ENCODE measurements around the gene SH2D4B. TPM values are rescaled to one million over a fixed set of nuclear protein-coding genes. Genes with fewer than 3 reads are reported as not detected.
A peak's percentile ranks its signal among the peaks of the same experiment; 100 is the strongest.

Gene SH2D4B
- total RNA-seq, 1 experiment from 2014 or later, result 0.07 TPM

DNA sequence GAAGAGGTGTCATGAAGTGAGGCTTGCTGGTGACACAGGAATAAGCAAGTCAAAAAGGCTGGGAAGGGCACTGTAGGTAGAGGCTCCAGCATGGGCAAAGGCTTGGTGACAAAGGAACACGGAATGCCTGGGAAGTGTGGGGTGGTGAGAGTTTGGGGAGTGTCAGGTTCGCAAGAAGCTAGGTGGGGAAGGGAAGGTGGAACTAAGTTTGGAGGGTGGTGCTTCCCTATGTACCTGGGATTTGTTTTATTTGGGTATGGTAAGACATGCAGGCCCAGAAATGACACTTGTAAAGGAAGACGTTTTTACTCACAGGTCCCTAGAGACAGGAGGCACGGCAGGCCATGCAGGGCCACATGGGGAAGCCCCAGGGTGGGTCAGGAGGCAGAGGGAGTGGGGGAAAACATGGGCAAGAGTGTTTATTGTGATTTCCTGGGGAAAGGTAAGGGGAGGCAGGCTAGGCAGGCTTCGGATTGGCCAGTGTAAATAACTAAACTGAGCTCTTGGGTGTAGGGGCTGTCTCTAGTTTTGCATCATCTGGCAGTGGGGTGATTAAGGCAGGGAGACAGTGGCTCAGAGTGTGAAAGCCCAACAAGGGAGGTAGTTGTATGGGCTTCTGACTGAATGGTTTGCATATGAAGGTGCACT is 52.1 kb downstream of the SH2D4B start:
- DNase-seq (ENCODE audit: low spot score), result no peak

DNA sequence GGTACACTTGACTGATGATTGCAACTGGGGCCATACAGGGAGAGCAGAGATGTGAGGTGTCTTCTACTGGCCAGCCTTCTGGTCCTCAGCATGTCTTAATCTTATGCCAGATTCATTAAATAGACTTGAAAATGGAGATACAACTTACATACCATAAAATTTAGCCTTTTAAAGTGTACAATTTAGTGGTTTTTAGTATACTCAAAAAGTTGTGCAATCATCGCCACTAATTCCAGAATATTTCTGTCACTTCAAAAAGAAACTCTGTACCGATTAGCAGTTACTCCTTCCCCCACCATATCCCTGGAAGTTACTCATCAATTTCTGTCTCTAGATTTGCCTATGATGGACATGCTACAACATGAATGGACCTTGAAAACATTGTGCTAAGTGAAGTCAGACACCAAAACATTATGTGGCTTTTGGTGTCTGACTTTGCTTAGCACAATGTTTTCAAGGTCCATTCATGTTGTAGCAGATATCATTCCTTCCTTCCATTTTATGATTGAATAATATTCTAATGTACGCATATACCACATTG is 53.0 kb downstream of the SH2D4B start:
- no peak for DNase-seq (ENCODE audit: low spot score)

DNA sequence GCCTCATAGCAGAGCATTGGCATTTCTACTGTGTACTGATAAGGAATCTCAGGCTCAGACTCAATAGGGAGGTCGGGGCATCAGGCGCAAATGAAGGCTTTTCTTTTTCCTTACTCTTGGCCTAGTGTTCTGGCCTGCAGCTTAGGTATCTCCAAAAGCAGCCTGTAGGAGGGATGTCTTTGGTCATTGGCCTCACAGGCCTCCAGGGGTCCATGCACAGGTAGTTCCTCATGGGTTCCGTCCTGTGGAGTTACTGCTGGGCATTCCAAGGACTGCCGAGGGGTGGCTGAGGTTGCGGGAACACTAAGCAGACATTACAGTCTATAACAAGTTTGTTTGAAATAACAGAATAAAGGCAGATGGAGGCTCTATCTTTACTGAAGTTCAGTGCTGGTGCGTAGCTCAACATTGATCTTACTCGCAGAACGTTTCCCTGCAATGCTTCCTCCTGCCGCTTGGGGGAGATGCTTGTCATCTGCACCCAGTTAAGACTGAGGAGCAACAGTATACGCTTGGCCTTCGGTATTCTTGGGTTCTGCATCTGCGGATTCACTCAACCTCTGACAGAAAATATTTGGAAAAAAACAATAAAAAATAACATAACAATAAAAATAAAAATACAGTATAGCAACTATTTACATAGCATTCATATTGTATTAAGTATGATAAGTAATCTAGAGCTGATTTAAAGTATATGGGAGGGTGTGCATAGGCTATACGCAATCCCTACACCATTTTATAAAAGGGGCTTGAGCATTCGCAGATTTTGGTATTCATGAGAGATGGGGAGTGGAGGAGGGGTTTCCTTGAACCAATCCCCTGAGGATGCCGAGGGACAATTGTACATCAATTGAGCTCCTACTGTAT is 58.9 kb downstream of the SH2D4B start:
- no peak for DNase-seq (ENCODE audit: low spot score)

DNA sequence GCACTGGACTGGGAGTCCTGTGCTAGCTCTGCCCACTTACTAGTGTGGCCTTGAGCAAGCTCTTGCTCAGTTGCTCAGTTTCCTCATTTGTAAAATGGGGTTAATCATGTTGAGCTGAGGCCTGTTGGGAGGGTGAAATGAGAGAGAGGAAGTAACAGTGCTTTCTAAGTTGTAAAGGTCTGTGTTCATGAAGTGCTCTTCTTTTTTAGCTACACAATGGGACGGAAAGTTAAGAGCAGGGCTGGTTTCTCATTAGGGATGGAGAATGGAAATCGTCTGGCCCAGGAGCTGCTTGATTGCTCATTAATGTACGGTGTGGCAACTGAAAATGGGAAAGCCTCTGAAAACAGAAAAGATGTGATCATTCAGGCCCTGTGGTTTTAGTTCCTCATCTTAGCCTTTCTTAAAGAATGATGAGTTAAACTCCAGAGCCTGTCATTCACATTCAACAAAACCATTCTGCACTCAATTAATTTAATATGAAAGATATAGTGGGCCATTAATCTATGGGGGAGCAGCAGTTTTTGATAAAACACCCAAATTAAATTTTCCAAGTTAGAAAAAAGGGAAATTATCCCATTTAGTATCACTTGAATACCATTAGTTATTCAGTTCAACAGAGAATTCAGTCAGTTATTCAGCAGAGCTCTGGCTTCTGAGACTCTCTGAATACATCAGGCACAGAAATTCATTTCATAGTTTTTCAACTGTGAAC is 60.5 kb downstream of the SH2D4B start:
- no peak for DNase-seq (ENCODE audit: low spot score)

DNA sequence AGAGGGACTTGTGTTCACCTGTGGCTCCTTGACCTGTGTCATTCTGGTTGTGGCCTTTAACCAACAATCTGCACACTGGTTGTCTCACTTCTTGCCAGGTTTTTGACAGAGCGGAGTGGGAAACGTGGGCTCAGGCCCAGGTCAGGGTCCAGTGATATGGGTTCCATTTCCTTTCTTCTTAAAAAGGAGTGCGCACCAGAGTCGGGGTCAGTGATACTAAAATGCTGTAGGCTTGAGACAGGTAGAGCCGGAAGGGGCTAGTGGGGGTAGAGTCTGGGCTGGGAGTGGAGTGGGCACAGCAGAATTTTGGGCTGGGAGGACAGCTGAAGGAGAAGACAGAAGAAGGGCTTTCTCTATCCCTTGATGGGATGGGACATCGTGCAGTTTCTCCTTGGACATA is 61.2 kb downstream of the SH2D4B start:
- DNase-seq (ENCODE audit: low spot score), result no peak

DNA sequence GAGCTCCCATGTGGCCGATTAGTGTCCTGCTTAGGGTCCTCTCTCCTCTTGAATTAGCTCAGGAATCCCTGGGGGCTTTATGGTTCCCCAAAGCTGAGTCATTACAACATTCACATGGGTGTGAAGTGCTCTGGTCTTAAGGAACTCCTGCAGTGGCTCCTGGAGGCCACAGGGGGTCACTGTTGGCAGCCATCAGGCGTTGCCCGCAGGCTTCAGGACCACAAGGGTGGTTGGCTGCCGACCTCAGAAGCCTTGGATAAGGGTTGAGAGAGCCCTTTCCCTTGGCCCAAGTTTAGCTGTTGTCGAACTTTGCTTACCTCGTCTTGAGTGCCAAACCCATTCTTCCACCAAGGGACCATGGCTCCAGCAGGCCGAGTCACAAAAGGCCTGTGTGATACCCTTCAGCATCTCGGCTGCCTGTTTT is 61.7 kb downstream of the SH2D4B start:
- peak; percentile 35 for DNase-seq (ENCODE audit: low spot score)

DNA sequence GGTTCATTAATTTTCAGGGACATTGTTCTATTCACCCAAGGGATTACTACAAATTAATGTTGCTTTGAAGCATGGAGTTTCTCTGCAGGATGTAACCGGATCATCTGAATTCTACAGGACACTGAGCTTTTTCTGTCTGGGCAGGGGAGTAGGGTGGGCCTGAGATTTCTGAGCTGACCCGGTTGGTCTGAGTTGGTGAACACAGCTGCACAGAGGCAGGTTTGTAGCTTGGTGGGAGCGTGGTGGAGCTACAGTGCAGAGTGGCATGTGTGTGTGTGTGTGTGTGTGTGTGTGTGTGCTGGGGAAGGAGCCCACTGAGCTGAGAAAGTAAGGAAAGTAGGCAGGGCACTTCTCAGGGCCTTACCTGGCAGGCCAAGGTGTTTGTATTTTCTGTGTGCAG is 62.6 kb downstream of the SH2D4B start:
- no peak for DNase-seq (ENCODE audit: low spot score)

DNA sequence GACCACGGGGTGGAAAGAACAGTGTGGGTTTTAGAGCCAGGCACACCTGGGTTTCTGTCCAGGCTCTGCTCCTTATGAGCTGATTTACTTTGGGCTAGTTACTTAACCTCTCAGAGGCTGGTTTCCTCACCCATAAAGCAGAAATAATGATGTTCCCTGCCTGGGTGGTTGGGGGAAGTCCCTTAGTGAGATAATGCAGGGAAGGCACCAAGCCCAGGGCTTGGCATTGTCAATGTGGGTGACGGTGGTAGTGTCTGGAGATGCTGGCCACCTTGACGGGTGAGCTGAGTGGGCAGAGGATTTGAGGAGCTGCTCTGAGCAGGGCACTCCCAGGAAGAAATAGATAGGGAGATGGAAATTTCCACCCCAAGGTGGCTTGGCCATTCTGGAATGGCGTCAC is 65.2 kb downstream of the SH2D4B start:
- DNase-seq (ENCODE audit: low spot score), result no peak

DNA sequence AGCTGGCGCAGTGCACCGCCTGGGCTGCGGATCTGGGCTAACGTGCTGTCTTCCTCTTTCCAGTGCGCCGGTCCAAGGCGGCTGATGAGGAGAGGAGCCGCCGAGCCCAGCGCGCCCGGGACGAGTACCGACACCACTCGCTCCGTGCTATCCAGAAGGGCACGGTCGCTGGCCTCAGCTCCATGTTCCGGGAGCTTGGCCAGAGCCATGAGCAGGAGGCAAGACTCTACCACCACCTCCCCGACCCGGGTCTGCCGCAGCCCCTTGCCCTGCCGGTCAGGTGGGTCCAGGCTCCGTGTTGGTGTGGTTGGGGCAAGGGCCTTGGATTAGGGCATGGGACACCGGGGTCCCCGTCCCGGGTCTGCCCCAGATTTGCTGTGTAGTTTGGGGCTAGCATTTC is 65.8 kb downstream of the SH2D4B start:
- no peak for DNase-seq (ENCODE audit: low spot score)

DNA sequence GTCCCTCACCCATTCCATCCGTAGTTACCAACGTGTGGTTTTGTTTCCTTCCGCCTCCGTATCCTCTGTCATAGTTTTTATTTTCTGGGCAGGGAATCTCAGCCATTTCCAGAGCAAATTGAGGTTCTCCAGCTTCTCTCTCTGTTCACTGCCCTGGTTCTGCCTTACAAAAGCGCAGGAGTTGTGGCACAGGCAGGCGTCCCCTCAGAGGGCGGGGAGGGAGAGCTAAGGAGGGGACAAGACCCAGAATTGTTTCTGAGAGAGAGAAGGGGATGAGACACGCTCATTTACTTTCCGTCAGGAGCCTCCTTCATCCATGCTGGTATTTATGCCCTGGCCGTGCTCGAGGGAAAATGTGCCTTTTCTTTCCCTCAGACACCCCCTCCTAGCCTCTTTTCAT is 71.0 kb downstream of the SH2D4B start:
- DNase-seq (ENCODE audit: low spot score), result no peak

DNA sequence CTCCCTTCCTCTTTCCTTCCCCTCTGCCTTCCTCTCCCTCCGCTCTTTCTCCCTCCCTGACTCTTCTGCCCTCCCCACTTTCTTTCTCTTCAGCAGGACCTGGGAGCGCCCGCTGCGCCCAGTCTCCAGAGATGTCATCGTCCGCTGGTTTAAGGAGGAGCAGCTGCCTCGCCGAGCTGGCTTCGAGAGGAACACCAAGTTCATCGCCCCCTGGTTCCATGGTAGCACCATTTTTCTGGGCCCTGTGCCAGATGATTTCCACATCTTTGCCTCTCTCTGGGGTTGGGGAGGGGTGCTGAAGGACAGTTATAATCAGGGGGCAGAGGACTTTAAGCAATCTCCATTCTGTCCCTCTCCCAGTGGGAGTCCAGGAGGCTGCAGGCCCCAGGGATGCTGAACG is 71.6 kb downstream of the SH2D4B start:
- DNase-seq (ENCODE audit: low spot score), result no peak

DNA sequence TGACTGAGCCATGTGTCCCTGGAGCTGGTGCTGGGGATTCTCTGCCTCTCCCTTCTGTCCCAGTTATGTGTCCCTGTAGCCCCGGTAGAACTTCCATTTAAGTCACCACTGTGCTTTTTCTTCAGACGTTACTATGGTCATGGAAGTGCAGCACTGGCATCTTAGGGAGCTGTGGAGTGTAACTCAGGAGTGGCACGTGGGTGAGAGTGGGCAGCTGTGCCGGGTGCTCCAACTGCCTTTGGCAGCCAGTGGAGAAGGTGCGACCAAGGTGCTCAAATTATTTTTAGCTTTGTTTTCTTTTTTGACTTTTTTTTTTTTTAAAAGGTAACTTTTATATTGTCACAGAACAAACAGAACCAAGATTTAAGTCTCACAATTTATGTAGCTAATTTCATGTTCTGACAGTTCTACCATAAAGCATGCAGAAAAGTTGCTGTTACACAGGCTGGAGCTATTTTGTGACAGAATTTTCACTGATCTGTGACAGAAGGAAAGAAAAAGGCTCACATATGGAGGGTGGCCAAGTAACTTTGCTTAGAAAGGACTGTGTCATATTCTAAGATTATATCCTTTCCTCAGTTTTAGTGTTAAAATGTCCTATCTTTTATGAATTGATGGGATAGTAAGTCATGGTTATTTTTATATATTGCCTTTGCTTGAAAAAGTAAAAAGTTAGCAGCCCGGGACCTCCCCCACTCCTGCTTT is 73.9 kb downstream of the SH2D4B start:
- no peak for DNase-seq (ENCODE audit: low spot score)

DNA sequence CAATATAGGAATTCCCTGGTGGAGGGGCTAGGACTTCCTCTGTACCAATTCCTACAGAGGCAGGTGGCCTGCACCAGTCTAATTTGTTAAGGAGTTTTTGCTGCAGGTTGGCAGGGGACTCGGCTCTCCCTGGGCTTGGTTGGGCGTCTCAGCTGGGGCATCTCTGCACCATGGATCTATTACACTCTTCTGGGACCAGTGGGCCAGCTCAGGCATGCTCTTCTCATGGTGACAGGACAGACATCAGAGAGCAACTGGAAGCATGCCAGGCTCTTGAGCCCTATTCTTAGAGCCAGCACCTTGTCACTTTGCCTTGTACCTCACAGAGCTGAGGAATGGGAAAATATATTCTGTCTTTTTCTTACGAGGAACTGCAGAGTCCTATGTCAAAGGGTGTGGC is 74.6 kb downstream of the SH2D4B start:
- DNase-seq (ENCODE audit: low spot score), result no peak

DNA sequence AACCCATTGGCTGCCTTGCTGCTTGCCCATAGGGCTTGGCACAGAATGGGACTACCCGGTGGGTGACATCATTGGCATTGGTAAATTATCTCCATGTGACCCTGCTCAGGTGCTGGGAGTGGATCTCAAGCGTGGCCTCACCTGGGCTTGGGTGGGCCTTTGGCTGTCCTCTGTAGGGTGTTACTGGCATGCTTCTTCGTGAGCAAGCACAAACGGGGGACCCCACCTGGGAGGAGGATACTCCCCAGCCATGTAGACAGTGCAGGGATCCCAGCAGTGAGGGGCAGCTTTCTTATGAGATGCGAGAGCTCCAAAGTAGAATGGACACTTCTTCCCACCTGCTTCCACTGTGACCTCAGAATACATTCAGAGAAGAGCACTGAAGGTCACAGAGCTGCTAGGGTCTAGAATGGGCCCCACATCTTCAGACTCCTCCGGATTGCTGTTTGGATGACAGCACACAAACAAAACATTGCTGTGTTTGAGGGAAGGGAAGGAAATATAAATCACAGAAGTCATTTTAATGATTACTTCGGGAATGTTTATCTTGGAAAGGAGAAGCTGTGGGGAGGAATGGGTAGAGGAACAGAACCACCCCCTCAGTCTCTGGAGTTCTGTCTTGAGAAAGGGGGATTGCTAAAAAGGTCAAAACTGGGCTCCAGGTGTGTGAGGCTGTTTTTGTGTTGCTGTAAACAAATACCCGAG is 75.9 kb downstream of the SH2D4B start:
- DNase-seq (ENCODE audit: low spot score), result no peak

DNA sequence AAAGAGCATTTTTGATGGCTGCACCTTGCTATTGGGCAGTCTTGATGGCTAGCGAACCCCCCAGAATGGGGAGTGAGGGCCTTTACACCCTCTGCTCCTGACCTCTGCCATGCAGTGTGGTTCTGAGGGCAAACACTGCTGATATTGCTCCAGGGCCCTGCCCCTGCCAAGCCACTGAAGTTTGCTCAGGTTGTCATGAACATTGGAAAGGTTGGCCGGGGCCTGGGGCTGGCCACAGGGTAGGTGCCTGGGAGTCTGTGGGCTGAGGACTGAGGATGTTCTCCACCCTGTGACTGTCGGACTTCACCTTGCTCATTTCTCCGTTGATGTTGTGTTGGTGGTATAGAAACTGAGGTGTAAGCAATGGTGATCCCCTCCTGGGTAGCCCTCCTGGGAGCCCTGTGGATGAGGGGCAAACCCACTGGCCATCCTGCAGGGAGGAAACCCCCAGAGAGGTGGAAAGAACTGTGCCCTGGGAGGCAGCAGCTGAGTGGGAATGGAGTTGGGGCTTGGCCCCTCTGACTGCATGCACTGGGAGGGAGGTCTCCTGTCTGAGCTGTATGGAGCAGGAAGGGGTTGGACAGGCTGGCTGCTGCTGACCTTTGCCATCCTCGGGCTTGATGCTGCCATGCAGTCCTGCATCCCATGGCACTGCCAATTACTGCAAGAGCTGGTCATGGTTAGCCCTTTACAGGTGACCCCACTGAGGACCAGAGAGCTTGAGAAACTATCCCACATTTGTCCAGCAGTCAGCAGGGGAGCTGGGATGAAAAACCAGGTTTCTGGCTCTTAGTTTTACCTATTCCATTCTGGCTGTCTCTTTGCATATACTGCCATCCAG is 77.1 kb downstream of the SH2D4B start:
- DNase-seq (ENCODE audit: low spot score), result no peak

DNA sequence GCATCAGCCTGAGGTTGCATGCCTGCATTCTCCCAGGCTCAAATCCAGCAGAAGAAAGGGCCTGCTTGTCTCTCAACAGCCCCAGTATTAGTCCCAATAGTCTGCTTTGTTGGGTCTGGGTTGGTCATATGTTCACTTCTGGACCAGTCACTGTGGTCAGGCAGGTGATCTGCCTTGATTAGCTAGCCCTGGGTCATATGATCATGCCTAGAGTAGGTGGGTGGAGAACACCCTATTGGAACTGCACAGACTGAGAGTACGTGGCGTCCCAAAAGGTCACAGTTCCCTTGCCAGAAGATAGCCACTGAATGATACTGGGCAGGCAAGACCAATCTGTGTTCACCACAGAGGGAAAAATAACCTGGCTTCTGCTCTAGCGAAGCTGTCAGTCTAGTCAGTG is 80.1 kb downstream of the SH2D4B start:
- no peak for DNase-seq (ENCODE audit: low spot score)

DNA sequence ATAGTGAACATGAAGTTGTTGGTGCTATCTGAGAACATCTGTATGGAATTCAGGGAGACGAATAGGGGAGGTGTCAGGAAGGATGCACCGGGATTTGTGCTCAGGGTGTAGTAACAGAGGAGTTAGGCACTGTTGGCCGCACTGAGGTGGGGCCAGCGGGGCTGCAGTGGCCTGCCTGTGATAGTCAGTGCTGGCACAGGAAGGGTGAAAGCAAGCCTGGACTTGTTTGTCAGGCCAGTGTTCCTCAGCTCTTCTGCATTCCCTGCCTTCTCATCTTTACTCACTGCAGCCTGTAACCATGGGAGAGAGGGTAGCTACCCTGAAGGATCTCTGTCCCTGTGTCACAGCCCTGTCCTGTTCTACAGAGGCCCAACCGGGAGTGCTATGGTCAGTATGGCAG is 81.3 kb downstream of the SH2D4B start:
- DNase-seq (ENCODE audit: low spot score), result no peak

DNA sequence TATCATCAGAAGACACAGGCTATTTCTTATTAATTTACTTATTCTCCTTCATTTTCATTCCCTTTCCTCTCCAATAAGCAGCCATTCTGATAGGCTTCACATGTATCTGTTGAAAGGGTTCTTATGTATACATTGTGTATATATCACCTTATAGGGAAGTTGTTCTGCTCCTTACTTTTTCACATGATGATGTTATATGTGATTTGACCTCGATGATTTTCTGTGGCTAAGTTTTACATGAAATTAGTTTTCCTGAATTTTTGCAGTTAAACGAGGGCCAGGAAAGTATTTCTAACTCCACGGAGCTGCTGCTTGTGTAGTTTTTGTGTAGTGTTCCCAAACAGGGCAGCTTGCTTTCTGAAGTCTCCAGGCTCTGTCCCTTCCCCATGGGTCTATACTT is 84.5 kb downstream of the SH2D4B start:
- DNase-seq (ENCODE audit: low spot score), result no peak

DNA sequence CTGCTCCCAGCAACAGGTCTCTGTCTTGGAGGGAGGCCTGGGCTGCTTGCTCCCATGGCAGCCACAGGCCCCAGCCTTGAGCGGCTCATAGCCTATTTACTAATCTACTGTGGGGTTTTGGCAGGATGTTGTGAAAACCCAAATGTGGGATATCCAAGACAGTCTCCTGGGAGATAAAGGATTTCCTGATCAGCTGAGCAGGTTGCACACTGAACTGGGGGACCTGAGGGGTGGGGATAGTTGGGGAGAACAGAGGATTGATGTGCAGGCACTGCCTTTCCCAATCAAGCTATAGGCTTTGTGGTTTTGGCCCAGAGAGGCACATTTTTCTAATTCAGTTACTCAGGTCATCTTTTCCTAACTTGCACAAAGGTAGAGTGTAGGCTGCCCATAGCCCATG is 92.6 kb downstream of the SH2D4B start:
- no peak for DNase-seq (ENCODE audit: low spot score)

DNA sequence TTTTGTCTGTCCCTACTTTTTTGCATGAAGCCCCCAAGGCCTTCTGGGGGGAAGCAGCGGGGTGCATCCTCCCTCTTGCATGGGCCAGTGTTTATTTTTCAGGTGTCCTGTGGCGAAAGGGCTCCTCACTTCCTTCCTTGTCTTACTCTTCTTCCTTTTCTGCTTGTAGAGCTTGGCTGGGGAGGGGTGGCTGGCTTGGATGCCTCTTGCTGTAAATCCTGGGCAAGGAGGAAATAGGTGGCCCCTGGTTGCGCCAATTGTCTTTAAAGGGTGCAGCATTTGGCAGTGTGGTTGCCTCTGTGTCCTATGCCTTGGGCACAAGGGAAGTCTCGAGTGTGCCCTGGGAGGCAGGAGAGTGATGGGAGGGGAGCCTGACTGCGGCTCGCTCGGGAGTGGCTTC is 95.0 kb downstream of the SH2D4B start:
- DNase-seq (ENCODE audit: low spot score), result no peak
